Fibroblast of the aortic adventitia (primary cell): Measurements from ENCODE around the gene UPK1A. TPM values are rescaled to one million over a fixed set of nuclear protein-coding genes. Genes with fewer than 3 reads are reported as not detected.

ENCODE experiments used
- DNase-seq: peaks from one replicate; pipeline ENCODE4 v3.0.0-alpha.2; 2010; ENCODE audit warnings: low read depth
- H3K4me3 ChIP-seq: 2 replicates; pipeline ENCODE4 v1.5.1; 2011; ENCODE audit warnings: low read depth, mild to moderate bottlenecking, control low read depth, low read length, moderate library complexity
- total RNA-seq: library from RNA; depleted of rRNA; stranded (reverse); fragments of >200 nt; gene quantifications from 2 replicates; pipeline ENCODE4 v1.2.3, GENCODE V29; 2012; ENCODE audit warnings: low replicate concordance
- TF ChIP-seq, protein P1 (sequence below): IDR thresholded peaks from 2 replicates; pipeline ENCODE4 v1.5.1; 2011; ENCODE audit warnings: mild to moderate bottlenecking, low read length, control low read depth, inconsistent platforms; ENCODE audit not compliant: insufficient read depth

Gene UPK1A
- total RNA-seq, 1 donor: not detected

DNA sequence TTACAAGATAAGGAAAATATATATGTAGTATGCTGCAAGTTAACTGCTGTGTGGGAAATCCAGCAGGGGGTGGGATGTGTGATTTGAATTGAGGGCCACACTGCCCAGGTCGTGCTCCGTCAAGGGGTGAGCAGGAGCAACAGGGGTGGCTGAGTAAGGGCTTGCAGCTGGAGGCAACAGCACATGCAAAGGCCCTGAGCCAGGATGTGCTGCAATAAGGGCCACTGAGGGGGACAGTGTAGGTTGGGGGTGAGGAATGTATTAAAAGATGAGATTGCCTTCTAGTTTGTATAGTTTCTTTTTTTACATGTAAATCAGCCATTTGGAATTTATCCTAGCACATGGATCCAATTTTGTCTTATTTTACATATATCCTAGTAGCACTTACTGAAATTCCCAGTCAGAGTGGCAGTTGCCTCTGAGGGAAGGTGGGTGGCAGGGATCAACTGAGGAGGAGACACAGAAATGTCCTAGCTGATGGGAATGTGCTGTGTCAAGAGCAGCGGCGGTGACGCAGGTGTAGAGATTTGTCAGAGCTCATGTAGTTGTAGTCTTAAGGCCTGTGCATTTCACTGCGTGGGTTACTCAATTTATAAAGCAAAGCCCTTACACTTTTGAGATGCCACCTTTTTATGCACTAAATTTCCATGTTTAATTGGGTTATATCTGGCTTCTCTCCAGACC is 42.8 kb upstream of the UPK1A start:
- H3K4me3 ChIP-seq: no peak overlapping the region
- no peak for DNase-seq
- TF ChIP-seq, protein P1, sequence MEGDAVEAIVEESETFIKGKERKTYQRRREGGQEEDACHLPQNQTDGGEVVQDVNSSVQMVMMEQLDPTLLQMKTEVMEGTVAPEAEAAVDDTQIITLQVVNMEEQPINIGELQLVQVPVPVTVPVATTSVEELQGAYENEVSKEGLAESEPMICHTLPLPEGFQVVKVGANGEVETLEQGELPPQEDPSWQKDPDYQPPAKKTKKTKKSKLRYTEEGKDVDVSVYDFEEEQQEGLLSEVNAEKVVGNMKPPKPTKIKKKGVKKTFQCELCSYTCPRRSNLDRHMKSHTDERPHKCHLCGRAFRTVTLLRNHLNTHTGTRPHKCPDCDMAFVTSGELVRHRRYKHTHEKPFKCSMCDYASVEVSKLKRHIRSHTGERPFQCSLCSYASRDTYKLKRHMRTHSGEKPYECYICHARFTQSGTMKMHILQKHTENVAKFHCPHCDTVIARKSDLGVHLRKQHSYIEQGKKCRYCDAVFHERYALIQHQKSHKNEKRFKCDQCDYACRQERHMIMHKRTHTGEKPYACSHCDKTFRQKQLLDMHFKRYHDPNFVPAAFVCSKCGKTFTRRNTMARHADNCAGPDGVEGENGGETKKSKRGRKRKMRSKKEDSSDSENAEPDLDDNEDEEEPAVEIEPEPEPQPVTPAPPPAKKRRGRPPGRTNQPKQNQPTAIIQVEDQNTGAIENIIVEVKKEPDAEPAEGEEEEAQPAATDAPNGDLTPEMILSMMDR: no peak

DNA sequence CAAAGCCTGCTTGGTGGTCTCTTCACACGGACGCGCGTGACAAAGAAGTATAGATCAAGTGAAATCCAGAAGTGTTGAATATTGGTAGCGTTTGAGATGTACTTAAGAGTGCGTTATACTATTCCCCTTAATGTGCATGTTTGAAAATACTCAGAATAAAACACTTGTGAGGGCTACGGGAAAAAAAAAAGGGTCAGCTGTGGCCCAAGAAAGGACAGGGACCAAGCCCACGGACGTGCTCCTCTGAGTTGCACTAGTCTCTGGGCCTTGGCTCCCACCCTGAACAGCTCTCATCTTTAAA is 38.1 kb upstream of the UPK1A start:
- peak overlapping the region; percentile 76 for H3K4me3 ChIP-seq
- no peak for DNase-seq
- TF ChIP-seq, protein P1: no peak

DNA sequence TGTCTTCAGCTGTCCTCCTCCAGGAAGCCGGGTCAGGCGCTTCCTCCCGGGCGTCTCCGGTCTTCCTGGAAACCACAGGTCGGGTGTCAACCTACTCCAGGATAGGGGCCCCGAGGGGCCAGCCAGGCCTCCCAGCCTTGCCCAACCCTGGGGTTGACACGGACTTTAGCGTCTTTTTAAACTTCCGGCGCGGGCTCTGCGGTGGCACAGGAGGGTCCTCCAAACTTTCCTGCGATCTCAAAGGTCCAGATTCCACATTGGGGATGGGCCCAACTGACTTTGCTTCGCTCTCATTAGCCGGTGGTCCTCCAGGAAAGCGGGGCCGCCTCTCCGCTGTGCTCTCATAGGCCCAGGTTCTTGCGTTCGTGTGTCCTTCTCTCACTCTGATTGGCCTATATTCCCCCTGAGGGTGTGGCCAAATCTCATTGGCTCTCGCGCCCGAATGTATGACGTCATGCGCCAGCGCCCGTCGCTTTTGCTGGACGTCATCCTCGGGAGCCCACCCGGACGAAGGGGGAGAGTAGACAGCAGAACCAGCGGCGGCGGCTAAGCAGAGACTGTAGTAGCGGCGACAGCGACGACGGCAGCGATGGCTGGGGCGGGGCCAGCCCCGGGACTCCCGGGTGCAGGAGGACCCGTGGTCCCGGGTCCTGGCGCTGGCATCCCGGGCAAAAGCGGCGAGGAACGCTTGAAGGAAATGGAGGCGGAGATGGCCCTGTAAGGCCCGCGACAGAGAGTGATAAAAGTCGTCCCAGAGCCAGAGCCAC is 37.6 kb upstream of the UPK1A start, which contains the start of gene RBM42:
TSS of gene RBM42 (plus strand) at position 472 of the 767 bp plus-strand sequence. CDS start at position 590, 118 bp downstream.
- DNase-seq: peak; percentile 99
- TF ChIP-seq, protein P1: no peak
- H3K4me3 ChIP-seq: peak within 1 kb of the TSS; percentile 98

DNA sequence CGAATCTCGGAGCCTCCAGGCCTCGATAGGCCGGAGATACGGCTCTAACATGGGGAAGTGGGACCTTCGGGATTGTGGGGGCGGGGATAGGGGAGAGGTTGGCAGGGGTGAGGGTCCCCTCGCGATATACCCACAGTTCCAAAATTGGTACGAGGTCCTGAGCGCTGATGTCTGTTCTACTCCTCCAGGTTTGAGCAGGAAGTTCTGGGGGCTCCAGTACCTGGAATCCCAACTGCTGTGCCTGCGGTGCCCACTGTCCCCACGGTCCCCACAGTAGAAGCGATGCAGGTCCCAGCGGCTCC is 37.0 kb upstream of the UPK1A start:
- DNase-seq: no peak
- peak overlapping the region; percentile 98 for H3K4me3 ChIP-seq
- TF ChIP-seq, protein P1: no peak

DNA sequence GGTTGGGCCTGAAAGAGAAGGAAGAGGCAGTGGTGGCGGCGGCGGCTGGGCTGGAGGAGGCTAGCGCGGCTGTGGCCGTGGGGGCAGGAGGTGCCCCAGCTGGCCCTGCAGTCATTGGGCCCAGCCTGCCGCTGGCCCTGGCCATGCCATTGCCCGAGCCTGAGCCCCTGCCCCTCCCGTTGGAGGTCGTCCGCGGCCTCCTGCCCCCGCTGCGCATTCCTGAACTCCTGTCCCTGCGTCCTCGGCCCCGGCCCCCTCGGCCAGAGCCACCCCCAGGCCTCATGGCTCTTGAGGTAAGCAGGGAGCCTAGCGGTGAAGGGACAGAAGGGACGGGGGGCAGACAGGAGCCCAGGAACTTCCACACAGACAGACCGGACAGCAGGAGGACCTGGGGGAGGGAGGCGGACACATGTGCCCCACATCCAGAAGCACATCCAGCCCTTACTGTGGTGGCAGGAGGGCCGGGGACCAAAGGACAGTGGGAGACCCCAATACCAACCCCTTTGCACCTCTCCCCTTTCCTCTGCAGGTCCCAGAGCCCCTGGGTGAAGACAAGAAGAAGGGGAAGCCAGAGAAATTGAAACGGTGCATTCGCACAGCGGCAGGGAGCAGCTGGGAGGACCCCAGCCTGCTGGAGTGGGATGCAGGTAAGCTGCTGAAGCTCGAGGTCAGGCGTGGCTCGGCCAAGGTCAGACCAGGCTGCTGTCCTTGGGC is 32.4 kb upstream of the UPK1A start:
- no peak for DNase-seq
- TF ChIP-seq, protein P1: no peak
- H3K4me3 ChIP-seq: no peak overlapping the region

DNA sequence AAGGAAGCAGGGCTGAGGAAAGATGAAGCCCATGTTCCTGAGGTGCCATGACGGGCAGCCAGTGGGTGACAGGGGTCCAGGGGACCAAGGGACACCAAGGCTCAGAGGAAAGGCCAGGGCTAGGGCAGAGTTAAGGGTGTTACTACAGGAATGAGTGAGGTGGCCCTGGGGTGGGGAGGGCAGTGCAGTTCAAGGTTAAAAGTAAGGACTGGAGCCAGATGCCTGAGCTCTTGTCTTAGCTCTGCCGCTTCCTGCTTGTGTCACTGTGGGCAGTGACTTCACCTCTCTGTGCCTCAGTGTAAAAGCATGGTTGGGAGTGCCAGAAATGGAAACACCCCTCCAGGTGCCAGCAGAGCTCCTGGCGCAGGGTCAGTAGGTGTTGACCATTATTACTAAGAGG is 29.7 kb upstream of the UPK1A start:
- TF ChIP-seq, protein P1: no peak
- no peak overlapping the region for H3K4me3 ChIP-seq
- DNase-seq: no peak
